Activated T-cell treated with anti-CD3 and anti-CD28 coated beads for 1 hour (primary cell): ENCODE measurements around the gene LCP2.
"Not testable (repeated sequence)": the region's sequence is repeated elsewhere in the genome, so short reads cannot be mapped to it uniquely, and the experiment has no call there.

Source experiments
- DNase-seq: peaks from one replicate; pipeline ENCODE4 v3.0.0-alpha.2; 2020; ENCODE audit warnings: low read depth

LCP2 gene

GRCh38 chr5:170273968-170274710 is 23.4 kb downstream of the LCP2 start:
- peak; percentile 50 for DNase-seq

- DNase-seq, result no peak
Measured at GRCh38 chr5:170270293-170271069, 27.1 kb downstream of the LCP2 start.

GRCh38 chr5:170269579-170269978 is 28.0 kb downstream of the LCP2 start:
- no peak for DNase-seq

DNA sequence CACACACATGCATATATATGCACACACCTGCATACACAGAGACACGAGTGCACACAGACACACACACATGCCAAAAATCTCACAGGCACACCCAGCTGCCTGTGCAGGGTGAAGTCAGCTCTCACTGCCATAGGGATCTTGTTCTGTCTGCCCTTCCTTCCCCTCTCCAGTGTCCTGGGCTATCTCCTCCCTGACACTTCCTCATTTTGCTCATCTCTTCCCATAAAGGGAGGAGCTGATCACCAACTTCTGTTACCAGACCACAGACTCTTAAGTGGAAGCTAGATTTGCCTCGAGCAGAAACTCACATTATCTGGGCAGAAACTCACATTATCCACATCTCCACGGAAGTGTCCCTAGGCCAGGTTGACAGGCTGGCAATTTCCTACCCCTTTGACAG is 28.7 kb downstream of the LCP2 start:
- no peak for DNase-seq

GRCh38 chr5:170268153-170268689 is 29.4 kb downstream of the LCP2 start:
- no peak for DNase-seq

GRCh38 chr5:170267431-170268152 is 30.0 kb downstream of the LCP2 start:
- peak; percentile 72 for DNase-seq

GRCh38 chr5:170266570-170267381 is 30.8 kb downstream of the LCP2 start:
- DNase-seq, result peak; percentile 44

- DNase-seq, result no peak
Measured at GRCh38 chr5:170265522-170265921, 32.1 kb downstream of the LCP2 start.

DNA sequence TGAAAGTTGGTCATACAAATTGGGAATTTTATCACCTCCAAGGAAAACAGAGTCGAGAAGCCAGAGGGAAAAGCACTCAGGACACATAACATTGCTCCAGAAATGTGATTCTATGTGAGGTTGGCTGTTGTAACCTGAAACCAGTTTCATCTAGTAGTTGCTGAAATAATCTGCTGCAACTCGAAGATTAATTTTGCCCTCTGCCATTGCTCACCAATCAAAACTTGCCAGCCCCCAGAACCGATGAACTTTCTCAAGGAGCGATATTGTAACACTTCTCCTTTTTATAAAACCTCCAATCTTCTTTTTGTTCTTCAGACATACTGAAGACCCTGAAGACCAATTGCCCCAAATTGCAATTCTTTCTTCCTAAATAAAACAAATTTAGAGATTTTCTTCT is 33.7 kb downstream of the LCP2 start:
- DNase-seq, result no peak

DNA sequence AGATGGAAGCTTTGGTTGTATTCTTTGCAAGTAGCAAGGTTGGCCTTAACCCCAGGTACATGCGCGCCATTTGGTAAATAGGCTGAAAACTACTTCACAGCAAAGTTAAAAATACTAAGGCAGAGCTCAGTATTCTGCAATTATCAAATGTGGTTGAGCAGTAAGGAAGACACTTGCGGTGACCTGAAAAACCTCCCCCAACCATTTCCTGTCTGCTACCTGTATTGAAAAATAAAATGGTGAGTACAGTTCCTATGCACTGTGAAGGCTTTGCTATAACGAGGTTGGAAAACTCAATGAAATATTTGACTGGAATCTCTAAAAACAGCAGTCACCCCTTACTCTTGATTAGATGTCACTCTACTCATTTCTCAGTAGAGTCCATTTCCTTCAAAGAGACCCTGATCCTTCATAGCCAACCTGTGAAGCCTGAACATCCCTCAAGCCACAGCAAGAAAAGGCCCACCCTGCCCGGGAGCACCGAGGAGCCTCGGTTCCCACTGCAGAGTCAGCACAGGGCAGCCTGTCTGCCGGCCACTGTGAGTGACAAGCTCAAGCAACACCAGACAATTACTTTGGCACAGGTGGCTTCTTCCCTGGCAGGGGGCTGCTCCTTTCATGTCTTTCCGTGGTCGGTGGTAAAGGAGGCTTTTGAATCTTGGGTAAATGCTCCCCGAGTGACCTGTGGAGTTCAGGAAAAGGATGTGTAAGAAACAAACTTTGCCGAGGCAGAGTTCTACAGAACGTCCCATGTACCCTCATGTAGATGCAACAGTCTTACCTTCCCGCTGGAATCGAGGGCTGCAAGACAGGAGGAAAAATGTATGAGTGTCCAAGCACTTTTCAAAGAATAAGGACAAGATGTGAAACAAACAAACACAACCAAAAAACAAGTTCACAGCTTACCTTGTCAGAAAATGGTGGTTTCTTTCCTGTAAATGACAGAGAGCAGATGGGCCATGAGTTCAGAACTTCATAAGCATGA is 35.2 kb downstream of the LCP2 start:
- DNase-seq, result no peak

DNA sequence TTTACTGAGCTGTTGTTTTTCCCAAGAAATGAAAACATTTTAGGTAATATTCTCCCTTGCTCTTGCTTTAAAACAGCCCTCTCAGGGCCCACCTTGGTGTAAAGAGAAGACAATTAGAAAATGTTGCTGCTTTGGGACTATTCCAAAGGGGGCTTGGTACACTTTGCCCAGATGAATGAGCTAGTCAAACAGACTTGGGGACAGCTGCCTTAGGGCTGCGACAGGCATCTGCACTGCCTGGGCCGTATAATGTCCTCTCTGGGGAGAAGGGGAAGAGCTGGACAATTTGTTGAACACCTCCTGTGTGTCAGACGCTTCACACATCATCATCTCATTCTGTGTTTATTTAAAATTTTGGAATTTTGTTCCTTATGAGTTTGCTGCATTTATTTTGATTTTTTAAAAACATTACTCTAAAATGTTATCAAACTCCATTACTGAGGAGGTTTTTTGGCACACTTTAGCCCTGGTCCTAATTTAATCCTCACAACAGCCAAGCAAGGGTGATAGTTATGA is 36.0 kb downstream of the LCP2 start:
- no peak for DNase-seq

GRCh38 chr5:170257370-170257769 is 40.2 kb downstream of the LCP2 start:
- DNase-seq, result no peak

- DNase-seq, result no peak
Measured at GRCh38 chr5:170256571-170256970, 41.0 kb downstream of the LCP2 start.

GRCh38 chr5:170254056-170254455 is 43.5 kb downstream of the LCP2 start:
- DNase-seq, result peak; percentile 51

- DNase-seq, result no peak
Measured at GRCh38 chr5:170252720-170253350, 44.7 kb downstream of the LCP2 start.

DNA sequence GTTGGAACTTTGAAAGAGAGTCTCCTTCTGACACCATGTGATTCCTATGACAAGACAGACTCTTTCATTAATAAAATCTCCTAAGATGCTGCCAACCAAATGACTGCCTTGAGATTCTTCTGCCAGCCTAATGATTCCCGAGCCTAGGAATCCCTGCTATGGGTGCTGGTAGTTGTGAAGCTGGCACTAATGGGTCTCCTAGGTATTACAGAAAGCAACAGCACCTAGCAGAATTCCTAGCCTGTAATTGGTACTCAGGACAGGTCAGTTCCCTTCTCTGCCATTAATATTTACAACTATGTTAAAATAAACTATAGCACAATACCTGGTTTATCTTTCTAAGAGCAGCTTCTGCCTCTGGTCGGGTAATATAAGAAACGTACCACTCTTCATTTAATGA is 45.5 kb downstream of the LCP2 start:
- DNase-seq, result no peak

DNA sequence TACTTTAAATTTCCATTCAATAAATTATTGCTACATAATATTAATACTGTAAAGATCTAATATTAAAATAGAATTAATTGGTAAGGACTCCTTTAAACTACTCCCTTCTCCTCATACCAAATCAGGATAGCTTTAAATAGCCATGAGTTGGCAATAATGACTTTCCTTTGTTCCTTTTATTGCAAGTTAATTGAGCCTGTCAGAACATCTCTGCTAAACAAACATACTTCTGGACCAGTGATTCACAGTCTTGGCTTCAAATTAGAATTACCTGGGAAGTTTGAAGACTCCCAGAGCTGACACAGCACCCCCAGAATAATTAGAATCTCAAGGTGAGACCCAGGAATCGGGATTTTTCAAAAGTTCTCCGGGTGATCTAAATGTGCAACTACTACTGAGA is 46.1 kb downstream of the LCP2 start:
- no peak for DNase-seq

DNA sequence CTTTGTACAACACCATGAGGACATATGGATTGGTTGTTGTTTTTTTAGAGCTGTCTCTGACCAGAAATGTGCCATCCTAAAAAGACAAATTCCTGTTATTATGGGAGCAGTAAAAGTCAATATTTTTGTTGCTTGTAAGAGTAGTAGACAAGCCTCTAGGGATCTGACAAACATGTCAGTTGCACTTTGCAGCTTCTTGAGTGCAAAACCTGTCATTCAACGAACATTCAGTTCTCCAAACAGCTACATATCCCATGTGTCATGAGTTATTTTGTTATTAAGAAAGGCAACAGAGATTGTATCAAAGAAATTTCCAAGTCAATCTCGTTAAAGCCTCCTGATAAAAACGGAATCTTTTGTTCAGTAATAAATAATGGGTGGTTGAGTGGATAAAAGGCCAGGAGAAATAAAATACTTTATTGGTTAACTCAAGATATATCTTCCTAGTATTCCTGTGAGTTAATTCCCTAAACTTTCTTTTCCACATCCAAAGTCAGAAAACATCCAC is 46.7 kb downstream of the LCP2 start:
- no peak for DNase-seq

DNA sequence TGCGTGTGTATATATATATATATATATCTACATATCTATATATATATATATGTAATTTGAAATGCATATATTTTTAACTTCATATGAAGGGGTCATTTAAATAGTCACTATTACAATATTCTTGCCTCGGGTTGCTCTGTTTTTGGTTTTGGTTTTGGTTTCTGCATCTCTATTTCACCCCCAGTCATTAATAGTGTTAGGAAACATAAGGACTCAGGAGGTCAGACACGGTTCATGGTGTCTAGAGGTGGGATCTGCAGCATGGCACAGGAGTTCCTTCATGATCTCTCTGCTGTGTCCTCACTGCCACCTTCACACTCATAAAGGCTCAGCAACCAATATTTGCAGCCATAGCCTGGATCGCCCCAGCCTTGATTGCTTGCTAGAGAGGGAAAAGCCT is 48.2 kb downstream of the LCP2 start:
- DNase-seq, result no peak

DNA sequence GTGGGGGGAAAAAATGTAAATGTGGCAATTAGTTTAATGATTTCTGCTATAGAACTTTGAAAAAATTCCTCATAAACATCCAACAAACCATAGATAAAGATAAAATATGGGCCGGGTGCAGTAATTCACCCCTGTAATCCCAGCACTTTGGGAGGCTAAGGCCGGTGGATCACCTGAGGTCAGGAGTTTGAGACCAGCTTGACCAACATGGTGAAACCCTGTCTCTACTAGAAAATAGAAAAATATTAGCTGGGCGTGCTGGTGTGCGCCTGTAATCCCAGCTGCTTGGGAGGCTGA is 48.7 kb downstream of the LCP2 start:
- DNase-seq, result not testable (repeated sequence)
